Gastrocnemius medialis (tissue), 4 donors: Measurements from ENCODE around the gene RPL13. TPM values are rescaled to one million over a fixed set of nuclear protein-coding genes. Genes with fewer than 3 reads are reported as not detected.

Source experiments
- ATAC-seq, 2 donors: fragments of 150-250 bp; one replicate each; pipeline ENCODE4 v1.9.1; 2016
- DNase-seq, 2 donors: peaks; one replicate each; pipeline ENCODE4 v3.0.0-alpha.2; 2019
- H3K27ac ChIP-seq, 4 donors: fragments of 200-600 bp; sonication (generic); 1 replicate in 1 of 4; 2 replicates in 3 of 4; pipeline ENCODE4 v1.5.1; 2016 to 2018; ENCODE audit warnings: mild to moderate bottlenecking in 2 of 4, moderate library complexity in 1 of 4
- H3K27me3 ChIP-seq, 3 donors: fragments of 200-600 bp; sonication (generic) in 2 of 3; 1 replicate in 1 of 3; 2 replicates in 2 of 3; pipeline versions ENCODE4 v1.5.1 to v1.6.0; 2016 to 2019; ENCODE audit warnings: mild to moderate bottlenecking in 1 of 3, moderate library complexity in 1 of 3
- H3K36me3 ChIP-seq, 2 donors: fragments of 200-600 bp; sonication (generic) in 1 of 2; one replicate each; pipeline ENCODE4 v1.5.1; 2017 to 2018
- H3K4me1 ChIP-seq, 2 donors: fragments of 200-600 bp; sonication (generic) in 1 of 2; one replicate each; pipeline ENCODE4 v1.5.1; 2016 to 2017; ENCODE audit warnings: mild to moderate bottlenecking in 2 of 2
- H3K4me3 ChIP-seq, 4 donors: fragments of 200-600 bp; sonication (generic) in 3 of 4; 1 replicate in 1 of 4; 2 replicates in 3 of 4; pipeline ENCODE4 v1.5.1; 2016 to 2019; ENCODE audit warnings: mild to moderate bottlenecking in 2 of 4
- H3K9me3 ChIP-seq, 3 donors: fragments of 200-600 bp; sonication (generic) in 2 of 3; 1 replicate in 1 of 3; 2 replicates in 2 of 3; pipeline ENCODE4 v1.5.1; 2016 to 2019
- POLR2A ChIP-seq, 2 donors: fragments of 450-650 bp; IDR thresholded peaks; one replicate each; pipeline ENCODE4 v1.6.1; 2017; ENCODE audit warnings: antibody characterized with exemption in 2 of 2, mild to moderate bottlenecking in 2 of 2, moderate library complexity in 2 of 2
- in situ Hi-C, 4 donors: fragments of 200-750 bp; cut with MboI; loops; one replicate each; pipeline versions ENCODE4 v1.15.0 to v1.8.0; 2017; ENCODE audit warnings: low sequenced_read_pairs in 4 of 4
- intact Hi-C: fragments of 100-400 bp; cut with DNase I; formaldehyde crosslinking; loops from one replicate; pipeline ENCODE4 v1.15.1; 2023; ENCODE audit warnings: low total_unique reads
- total RNA-seq, 4 donors: library from RNA; depleted of rRNA; stranded (reverse); fragments of >200 nt; gene quantifications; one replicate each; pipeline versions ENCODE4 v1.1.0 to v1.2.3, GENCODE V29; 2016
- TF ChIP-seq, protein P1 (sequence below), 5 experiments: fragments of 450-650 bp in 3 of 5; fragments of 200-600 bp in 2 of 5; sonication (generic) in 2 of 5; IDR thresholded peaks in 4 of 5; conservative IDR thresholded peaks in 1 of 5; 1 replicate in 4 of 5; 2 replicates in 1 of 5; pipeline ENCODE4 v1.5.1; 2016 to 2019; ENCODE audit warnings: antibody characterized with exemption in 5 of 5, mild to moderate bottlenecking in 3 of 5, moderate library complexity in 3 of 5

The RPL13 gene
- total RNA-seq, 4 donors from 2014 or later, result 4,295 to 5,889 (median 4,806) TPM

DNA sequence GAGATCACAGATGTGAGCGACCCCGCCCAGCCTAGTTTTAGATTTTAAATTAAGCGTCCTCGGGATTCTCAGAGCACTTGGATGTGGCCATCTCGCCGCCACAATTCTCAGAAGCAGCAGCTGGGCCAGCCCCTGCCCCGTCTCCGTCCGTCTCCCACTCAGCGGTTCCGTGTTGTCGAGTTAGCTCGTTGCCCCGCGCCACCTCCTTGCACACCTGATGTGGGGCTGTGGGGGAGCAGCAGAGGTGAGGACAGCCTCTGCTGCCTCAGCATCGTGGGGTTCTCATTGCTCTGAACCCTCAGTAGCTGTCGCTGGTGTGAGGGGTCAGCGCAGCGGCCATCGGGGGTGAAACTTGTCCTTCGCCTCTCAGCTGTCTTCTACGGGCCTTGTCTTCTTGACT is 8.2 kb upstream of the RPL13 start:
- DNase-seq (no peak), ATAC-seq (no peak)
- peaks cover 0 to 92% of the 10 kb centered on the region in 2 donors for H3K36me3 ChIP-seq
- in situ Hi-C loops, result no loop called here
- H3K27ac ChIP-seq, result no peak overlapping the region
- H3K27me3 ChIP-seq, result no peaks in the 10 kb centered on the region
- TF ChIP-seq POLR2A (IDR thresholded peaks at IDR 0.05), result no peak
- TF ChIP-seq, protein P1, sequence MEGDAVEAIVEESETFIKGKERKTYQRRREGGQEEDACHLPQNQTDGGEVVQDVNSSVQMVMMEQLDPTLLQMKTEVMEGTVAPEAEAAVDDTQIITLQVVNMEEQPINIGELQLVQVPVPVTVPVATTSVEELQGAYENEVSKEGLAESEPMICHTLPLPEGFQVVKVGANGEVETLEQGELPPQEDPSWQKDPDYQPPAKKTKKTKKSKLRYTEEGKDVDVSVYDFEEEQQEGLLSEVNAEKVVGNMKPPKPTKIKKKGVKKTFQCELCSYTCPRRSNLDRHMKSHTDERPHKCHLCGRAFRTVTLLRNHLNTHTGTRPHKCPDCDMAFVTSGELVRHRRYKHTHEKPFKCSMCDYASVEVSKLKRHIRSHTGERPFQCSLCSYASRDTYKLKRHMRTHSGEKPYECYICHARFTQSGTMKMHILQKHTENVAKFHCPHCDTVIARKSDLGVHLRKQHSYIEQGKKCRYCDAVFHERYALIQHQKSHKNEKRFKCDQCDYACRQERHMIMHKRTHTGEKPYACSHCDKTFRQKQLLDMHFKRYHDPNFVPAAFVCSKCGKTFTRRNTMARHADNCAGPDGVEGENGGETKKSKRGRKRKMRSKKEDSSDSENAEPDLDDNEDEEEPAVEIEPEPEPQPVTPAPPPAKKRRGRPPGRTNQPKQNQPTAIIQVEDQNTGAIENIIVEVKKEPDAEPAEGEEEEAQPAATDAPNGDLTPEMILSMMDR (IDR thresholded peaks at IDR 0.05 in 4 of 5, conservative IDR thresholded peaks at IDR 0.05 in 1 of 5), result no peak
- H3K4me3 ChIP-seq, result no peak overlapping the region
- H3K4me1 ChIP-seq, result no peaks in the 10 kb centered on the region
- intact Hi-C loops, result no loop called here
- no peaks in the 10 kb centered on the region for H3K9me3 ChIP-seq

DNA sequence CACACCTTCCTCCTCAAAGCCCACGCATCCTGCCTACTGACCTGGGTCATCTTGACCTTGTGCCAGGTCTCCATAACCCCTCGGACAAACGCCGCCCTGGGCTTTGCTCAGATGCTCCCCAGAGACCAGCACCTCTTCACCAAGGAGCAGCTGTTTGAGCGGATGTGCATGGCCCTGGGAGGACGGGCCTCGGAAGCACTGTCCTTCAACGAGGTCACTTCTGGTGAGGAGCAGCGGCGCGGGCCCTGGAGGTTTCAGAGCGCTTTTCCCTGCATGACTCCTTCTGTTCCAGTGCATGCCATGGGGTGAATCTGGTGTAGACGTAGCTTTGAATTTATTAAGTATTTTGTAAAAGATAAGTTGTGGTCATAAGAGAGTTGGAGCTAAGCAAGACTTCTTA is 7.6 kb upstream of the RPL13 start:
- Histone ChIP-seq H3K36me3 (peaks cover 0 to 86% of the 10 kb centered on the region in 2 donors), H3K4me1 (peaks cover 0 to 2% of the 10 kb centered on the region in 2 donors), H3K9me3 (no peaks in the 10 kb centered on the region), H3K27ac (no peak overlapping the region), H3K27me3 (no peaks in the 10 kb centered on the region), H3K4me3 (no peak overlapping the region)
- ATAC-seq, result no peak
- in situ Hi-C loops (no loop called here), intact Hi-C loops (no loop called here)
- no peak for DNase-seq
- no peak for TF ChIP-seq POLR2A (IDR thresholded peaks at IDR 0.05)
- TF ChIP-seq, protein P1 (IDR thresholded peaks at IDR 0.05 in 4 of 5, conservative IDR thresholded peaks at IDR 0.05 in 1 of 5), result no peak

DNA sequence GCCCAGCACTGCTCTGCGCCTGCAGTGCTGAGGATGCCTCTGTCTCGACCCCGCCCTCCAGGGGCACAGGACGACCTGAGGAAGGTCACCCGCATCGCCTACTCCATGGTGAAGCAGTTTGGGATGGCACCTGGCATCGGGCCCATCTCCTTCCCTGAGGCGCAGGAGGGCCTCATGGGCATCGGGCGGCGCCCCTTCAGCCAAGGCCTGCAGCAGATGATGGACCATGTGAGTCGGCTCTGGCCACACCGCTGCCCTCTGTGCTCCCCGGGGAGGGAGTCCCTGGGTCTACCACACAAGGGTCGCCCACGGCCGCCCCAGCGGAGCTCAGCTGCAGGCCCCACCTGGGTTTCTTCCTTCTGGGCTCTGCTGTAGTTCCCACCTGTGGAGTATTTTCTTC is 6.7 kb upstream of the RPL13 start:
- Histone ChIP-seq H3K4me1 (peaks cover 0 to 2% of the 10 kb centered on the region in 2 donors), H3K36me3 (peaks cover 0 to 77% of the 10 kb centered on the region in 2 donors), H3K4me3 (no peak overlapping the region), H3K27ac (no peak overlapping the region), H3K9me3 (no peaks in the 10 kb centered on the region), H3K27me3 (no peaks in the 10 kb centered on the region)
- in situ Hi-C loops, result no loop called here
- intact Hi-C loops, result no loop called here
- no peak for TF ChIP-seq POLR2A (IDR thresholded peaks at IDR 0.05)
- TF ChIP-seq, protein P1 (IDR thresholded peaks at IDR 0.05 in 4 of 5, conservative IDR thresholded peaks at IDR 0.05 in 1 of 5), result no peak
- no peak for DNase-seq
- ATAC-seq, result no peak

DNA sequence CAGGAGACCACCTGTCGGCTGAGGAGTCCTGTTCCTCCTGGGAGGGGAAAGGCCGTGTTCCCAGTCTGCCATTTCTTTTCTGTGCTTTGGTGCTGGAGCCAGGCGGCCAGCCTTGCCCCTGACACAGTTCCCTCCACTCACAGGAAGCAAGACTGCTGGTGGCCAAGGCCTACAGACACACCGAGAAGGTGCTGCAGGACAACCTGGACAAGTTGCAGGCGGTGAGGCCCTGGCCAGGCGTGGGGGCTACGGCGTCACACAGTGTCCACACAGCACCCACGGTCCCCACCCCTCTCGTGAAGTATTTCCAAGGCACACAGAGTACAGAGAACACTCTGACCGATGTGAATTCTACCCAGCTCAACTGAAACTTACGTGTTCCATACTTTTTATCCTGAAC is 6.1 kb upstream of the RPL13 start:
- in situ Hi-C loops (no loop called here), intact Hi-C loops (no loop called here)
- Histone ChIP-seq H3K36me3 (peaks cover 0 to 71% of the 10 kb centered on the region in 2 donors), H3K4me3 (no peak overlapping the region), H3K9me3 (no peaks in the 10 kb centered on the region), H3K27ac (no peak overlapping the region), H3K27me3 (no peaks in the 10 kb centered on the region), H3K4me1 (peaks cover 2 to 6% of the 10 kb centered on the region in 2 donors)
- DNase-seq (no peak), ATAC-seq (no peak)
- TF ChIP-seq, protein P1 (IDR thresholded peaks at IDR 0.05 in 4 of 5, conservative IDR thresholded peaks at IDR 0.05 in 1 of 5), result no peak
- no peak for TF ChIP-seq POLR2A (IDR thresholded peaks at IDR 0.05)

DNA sequence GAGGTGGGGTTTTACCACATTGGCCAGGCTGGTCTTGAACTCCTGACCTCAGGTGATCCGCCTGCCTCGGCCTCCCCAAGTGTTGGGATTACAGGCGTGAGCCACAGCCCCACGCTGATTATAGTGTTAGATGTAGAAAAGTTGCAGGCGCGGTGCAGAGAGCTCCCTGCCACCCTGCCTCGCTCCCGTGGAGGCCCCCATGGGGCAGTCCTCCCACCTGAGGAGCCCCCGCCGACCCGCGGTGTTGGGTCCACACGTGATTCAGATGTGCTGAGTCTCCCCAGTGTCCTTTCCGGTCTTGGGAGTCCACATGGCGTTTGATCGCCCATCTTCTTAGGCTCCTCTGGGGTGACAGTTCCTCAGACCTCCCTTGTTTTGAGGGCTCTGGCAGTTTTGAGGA is 5.2 kb upstream of the RPL13 start:
- Histone ChIP-seq H3K4me3 (no peak overlapping the region), H3K27me3 (no peaks in the 10 kb centered on the region), H3K4me1 (peaks cover 7 to 12% of the 10 kb centered on the region in 2 donors), H3K36me3 (peaks cover 0 to 62% of the 10 kb centered on the region in 2 donors), H3K9me3 (no peaks in the 10 kb centered on the region), H3K27ac (no peak overlapping the region)
- in situ Hi-C loops, result no loop called here
- TF ChIP-seq, protein P1 (IDR thresholded peaks at IDR 0.05 in 4 of 5, conservative IDR thresholded peaks at IDR 0.05 in 1 of 5), result no peak
- no peak for TF ChIP-seq POLR2A (IDR thresholded peaks at IDR 0.05)
- intact Hi-C loops, result loop anchor here (5.0 kb wide), 2 partner anchors 148 to 253 kb away; no protein-coding TSS in a partner anchor
- DNase-seq, result no peak
- ATAC-seq, result no peak
